ENCODE results near the gene NECAB3. TPM values are rescaled to one million over a fixed set of nuclear protein-coding genes. Genes with fewer than 3 reads are reported as not detected.
A peak's percentile ranks its signal among the peaks of the same experiment; 100 is the strongest.

NECAB3 gene
- total RNA-seq, 2 donors from 2014 or later: 24.0 to 29.6 TPM

GRCh38 chr20:33662172-33662571 is 12.1 kb downstream of the NECAB3 start, which contains the start of gene C20orf144:
Gene C20orf144, plus strand, starts transcription at chr20:33662327. Its CDS starts 19 bp downstream, at chr20:33662346.
- no peaks in the 10 kb centered on the region for H3K9me3 ChIP-seq
- ATAC-seq (ENCODE audit: insufficient number of reproducible peaks, low FRiP score, low read depth): no peak
- peak within 1 kb of the TSS; percentile 93 to 94 for H3K27ac ChIP-seq
- peaks cover 11 to 29% of the 10 kb centered on the region in 2 donors for H3K4me1 ChIP-seq (ENCODE audit: control insufficient read depth in 1 of 2, low read depth in 2 of 2)
- no peak for TF ChIP-seq CTCF (IDR thresholded peaks at IDR 0.05)
- H3K27me3 ChIP-seq (replicated peaks; ENCODE audit: insufficient read depth): no peaks in the 10 kb centered on the region
- DNase-seq (ENCODE audit: low spot score): no peak
- H3K36me3 ChIP-seq: peaks cover 20% of the 10 kb centered on the region
- peak within 1 kb of the TSS; percentile 96 for H3K4me3 ChIP-seq

GRCh38 chr20:33660685-33661058 is 13.6 kb downstream of the NECAB3 start:
- DNase-seq (ENCODE audit: low spot score) (no peak), ATAC-seq (ENCODE audit: insufficient number of reproducible peaks, low FRiP score, low read depth) (no peak)
- H3K36me3 ChIP-seq: peaks cover 20% of the 10 kb centered on the region
- H3K27ac ChIP-seq: no peak overlapping the region
- peaks cover 11 to 19% of the 10 kb centered on the region in 2 donors for H3K4me1 ChIP-seq (ENCODE audit: control insufficient read depth in 1 of 2, low read depth in 2 of 2)
- TF ChIP-seq CTCF (IDR thresholded peaks at IDR 0.05): no peak
- no peak overlapping the region for H3K4me3 ChIP-seq
- no peaks in the 10 kb centered on the region for H3K9me3 ChIP-seq
- H3K27me3 ChIP-seq (replicated peaks; ENCODE audit: insufficient read depth): no peaks in the 10 kb centered on the region

- Histone ChIP-seq H3K4me1 (ENCODE audit: control insufficient read depth in 1 of 2, low read depth in 2 of 2) (peaks cover 11 to 19% of the 10 kb centered on the region in 2 donors), H3K27ac (no peak overlapping the region), H3K27me3 (replicated peaks; ENCODE audit: insufficient read depth) (no peaks in the 10 kb centered on the region), H3K36me3 (peaks cover 20% of the 10 kb centered on the region), H3K4me3 (no peak overlapping the region), H3K9me3 (no peaks in the 10 kb centered on the region)
- TF ChIP-seq CTCF (IDR thresholded peaks at IDR 0.05): no peak
- DNase-seq (ENCODE audit: low spot score) (no peak), ATAC-seq (ENCODE audit: insufficient number of reproducible peaks, low FRiP score, low read depth) (no peak)
These were observed 14.1 kb downstream of the NECAB3 start for GRCh38 chr20:33660035-33660684.

GRCh38 chr20:33659341-33660034 is 14.7 kb downstream of the NECAB3 start:
- TF ChIP-seq CTCF (IDR thresholded peaks at IDR 0.05): no peak
- no peaks in the 10 kb centered on the region for H3K27me3 ChIP-seq (replicated peaks; ENCODE audit: insufficient read depth)
- DNase-seq (ENCODE audit: low spot score): no peak
- H3K4me3 ChIP-seq: no peak overlapping the region
- no peak for ATAC-seq (ENCODE audit: insufficient number of reproducible peaks, low FRiP score, low read depth)
- no peaks in the 10 kb centered on the region for H3K9me3 ChIP-seq
- peaks cover 20% of the 10 kb centered on the region for H3K36me3 ChIP-seq
- H3K4me1 ChIP-seq (ENCODE audit: control insufficient read depth in 1 of 2, low read depth in 2 of 2): peaks cover 10 to 16% of the 10 kb centered on the region in 2 donors
- no peak overlapping the region for H3K27ac ChIP-seq

GRCh38 chr20:33658929-33659328 is 15.3 kb downstream of the NECAB3 start:
- Histone ChIP-seq H3K9me3 (no peaks in the 10 kb centered on the region), H3K27me3 (replicated peaks; ENCODE audit: insufficient read depth) (no peaks in the 10 kb centered on the region), H3K4me3 (no peak overlapping the region), H3K27ac (no peak overlapping the region), H3K36me3 (peaks cover 20% of the 10 kb centered on the region), H3K4me1 (ENCODE audit: control insufficient read depth in 1 of 2, low read depth in 2 of 2) (peaks cover 5 to 11% of the 10 kb centered on the region in 2 donors)
- no peak for ATAC-seq (ENCODE audit: insufficient number of reproducible peaks, low FRiP score, low read depth)
- DNase-seq (ENCODE audit: low spot score): no peak
- TF ChIP-seq CTCF (IDR thresholded peaks at IDR 0.05): no peak
